ENCODE data around the gene ATL2.
A peak's percentile ranks its signal among the peaks of the same experiment; 100 is the strongest.
"Not testable (repeated sequence)": the region's sequence is repeated elsewhere in the genome, so short reads cannot be mapped to it uniquely, and the experiment has no call there.

ATL2 gene

GRCh38 chr2:38377050-38377828 lies at the start of gene ATL2:
ATL2 (minus strand) TSS chr2:38377273; CDS start chr2:38377260, 13 bp downstream.
- H3K4me1 Mint-ChIP-seq (ENCODE audit: low read depth), result peaks cover 67% of the 10 kb centered on the region

GRCh38 chr2:38423763-38424162 lies 46.7 kb upstream of the ATL2 start:
- Mint-ChIP-seq H3K27me3 (no peaks in the 10 kb centered on the region), H3K36me3 (ENCODE audit: low read depth) (no peaks in the 10 kb centered on the region), H3K27ac (no peak overlapping the region), H3K9me3 (no peaks in the 10 kb centered on the region), H3K4me3 (no peak overlapping the region), H3K4me1 (ENCODE audit: low read depth) (no peaks in the 10 kb centered on the region)
- no peak for DNase-seq

More at GRCh38 chr2:38377050-38377828, at the start of gene ATL2:
- no peaks in the 10 kb centered on the region for H3K27me3 Mint-ChIP-seq
- peak within 1 kb of the TSS; percentile 94 for H3K27ac Mint-ChIP-seq
- peak; percentile 93 for DNase-seq
- H3K4me3 Mint-ChIP-seq, result peak within 1 kb of the TSS; percentile 94
- no peaks in the 10 kb centered on the region for H3K9me3 Mint-ChIP-seq
- H3K36me3 Mint-ChIP-seq (ENCODE audit: low read depth), result peaks cover 35% of the 10 kb centered on the region

GRCh38 chr2:38421274-38422056 lies 44.4 kb upstream of the ATL2 start:
- H3K27ac Mint-ChIP-seq, result no peak overlapping the region
- H3K27me3 Mint-ChIP-seq, result no peaks in the 10 kb centered on the region
- H3K4me1 Mint-ChIP-seq (ENCODE audit: low read depth), result no peaks in the 10 kb centered on the region
- H3K36me3 Mint-ChIP-seq (ENCODE audit: low read depth), result no peaks in the 10 kb centered on the region
- H3K4me3 Mint-ChIP-seq, result no peak overlapping the region
- no peak for DNase-seq
- no peaks in the 10 kb centered on the region for H3K9me3 Mint-ChIP-seq

GRCh38 chr2:38419499-38419898 lies 42.4 kb upstream of the ATL2 start:
- H3K9me3 Mint-ChIP-seq, result no peaks in the 10 kb centered on the region
- H3K27me3 Mint-ChIP-seq, result no peaks in the 10 kb centered on the region
- H3K27ac Mint-ChIP-seq, result no peak overlapping the region
- H3K4me3 Mint-ChIP-seq, result no peak overlapping the region
- no peak for DNase-seq
- peaks cover 1% of the 10 kb centered on the region for H3K36me3 Mint-ChIP-seq (ENCODE audit: low read depth)
- no peaks in the 10 kb centered on the region for H3K4me1 Mint-ChIP-seq (ENCODE audit: low read depth)

GRCh38 chr2:38418735-38419134 lies 41.7 kb upstream of the ATL2 start:
- H3K27ac Mint-ChIP-seq, result no peak overlapping the region
- H3K4me1 Mint-ChIP-seq (ENCODE audit: low read depth), result no peaks in the 10 kb centered on the region
- H3K9me3 Mint-ChIP-seq, result no peaks in the 10 kb centered on the region
- no peak for DNase-seq
- H3K27me3 Mint-ChIP-seq, result no peaks in the 10 kb centered on the region
- H3K4me3 Mint-ChIP-seq, result no peak overlapping the region
- peaks cover 1% of the 10 kb centered on the region for H3K36me3 Mint-ChIP-seq (ENCODE audit: low read depth)

GRCh38 chr2:38417745-38418689 lies 40.9 kb upstream of the ATL2 start:
- no peaks in the 10 kb centered on the region for H3K4me1 Mint-ChIP-seq (ENCODE audit: low read depth)
- H3K36me3 Mint-ChIP-seq (ENCODE audit: low read depth), result peaks cover 1% of the 10 kb centered on the region
- H3K27ac Mint-ChIP-seq, result no peak overlapping the region
- H3K9me3 Mint-ChIP-seq, result peaks cover 2% of the 10 kb centered on the region
- H3K27me3 Mint-ChIP-seq, result no peaks in the 10 kb centered on the region
- DNase-seq, result no peak
- no peak overlapping the region for H3K4me3 Mint-ChIP-seq

- no peak overlapping the region for H3K27ac Mint-ChIP-seq
- H3K36me3 Mint-ChIP-seq (ENCODE audit: low read depth), result peaks cover 1% of the 10 kb centered on the region
Measured at GRCh38 chr2:38416296-38417036, 39.4 kb upstream of the ATL2 start.

GRCh38 chr2:38415728-38416291 lies 38.7 kb upstream of the ATL2 start:
- H3K4me1 Mint-ChIP-seq (ENCODE audit: low read depth), result no peaks in the 10 kb centered on the region
- no peaks in the 10 kb centered on the region for H3K27me3 Mint-ChIP-seq
- no peak for DNase-seq
- H3K36me3 Mint-ChIP-seq (ENCODE audit: low read depth), result peaks cover 1% of the 10 kb centered on the region
- H3K9me3 Mint-ChIP-seq, result peaks cover 8% of the 10 kb centered on the region
- no peak overlapping the region for H3K4me3 Mint-ChIP-seq
- H3K27ac Mint-ChIP-seq, result no peak overlapping the region

More at GRCh38 chr2:38416296-38417036, 39.4 kb upstream of the ATL2 start:
- Mint-ChIP-seq H3K9me3 (peaks cover 8% of the 10 kb centered on the region), H3K4me1 (ENCODE audit: low read depth) (no peaks in the 10 kb centered on the region), H3K27me3 (no peaks in the 10 kb centered on the region), H3K4me3 (no peak overlapping the region)
- no peak for DNase-seq

- H3K27ac Mint-ChIP-seq, result no peak overlapping the region
- no peak for DNase-seq
- H3K27me3 Mint-ChIP-seq, result no peaks in the 10 kb centered on the region
- peaks cover 8% of the 10 kb centered on the region for H3K9me3 Mint-ChIP-seq
- no peak overlapping the region for H3K4me3 Mint-ChIP-seq
- peaks cover 1% of the 10 kb centered on the region for H3K36me3 Mint-ChIP-seq (ENCODE audit: low read depth)
- H3K4me1 Mint-ChIP-seq (ENCODE audit: low read depth), result no peaks in the 10 kb centered on the region
Measured at GRCh38 chr2:38415023-38415422, 38.0 kb upstream of the ATL2 start.

GRCh38 chr2:38412235-38412871 lies 35.3 kb upstream of the ATL2 start:
- not testable (repeated sequence) for H3K4me3 Mint-ChIP-seq; H3K36me3 Mint-ChIP-seq (ENCODE audit: low read depth); H3K27me3 Mint-ChIP-seq; H3K9me3 Mint-ChIP-seq; DNase-seq; H3K27ac Mint-ChIP-seq; H3K4me1 Mint-ChIP-seq (ENCODE audit: low read depth)

- H3K27ac Mint-ChIP-seq, result no peak overlapping the region
- H3K27me3 Mint-ChIP-seq, result no peaks in the 10 kb centered on the region
- DNase-seq, result no peak
- H3K9me3 Mint-ChIP-seq, result peaks cover 8% of the 10 kb centered on the region
- no peaks in the 10 kb centered on the region for H3K4me1 Mint-ChIP-seq (ENCODE audit: low read depth)
- H3K36me3 Mint-ChIP-seq (ENCODE audit: low read depth), result no peaks in the 10 kb centered on the region
- H3K4me3 Mint-ChIP-seq, result no peak overlapping the region
Measured at GRCh38 chr2:38409156-38410102, 32.4 kb upstream of the ATL2 start.

- no peak overlapping the region for H3K4me3 Mint-ChIP-seq
- no peaks in the 10 kb centered on the region for H3K36me3 Mint-ChIP-seq (ENCODE audit: low read depth)
- H3K4me1 Mint-ChIP-seq (ENCODE audit: low read depth), result no peaks in the 10 kb centered on the region
- no peak for DNase-seq
- H3K9me3 Mint-ChIP-seq, result peaks cover under 1% of the 10 kb centered on the region
- H3K27me3 Mint-ChIP-seq, result no peaks in the 10 kb centered on the region
- no peak overlapping the region for H3K27ac Mint-ChIP-seq
Measured at GRCh38 chr2:38407111-38407682, 30.1 kb upstream of the ATL2 start.
